Suprapubic skin (tissue), 4 donors: Measurements from ENCODE around the gene IER2. TPM values are rescaled to one million over a fixed set of nuclear protein-coding genes. Genes with fewer than 3 reads are reported as not detected.
A peak's percentile ranks its signal among the peaks of the same experiment; 100 is the strongest.

Experiments used
- DNase-seq, 2 donors: peaks; one replicate each; pipeline ENCODE4 v3.0.0-alpha.2; 2019; ENCODE audit warnings: low spot score in 2 of 2
- H3K27ac ChIP-seq: fragments of 200-600 bp; sonication (generic); one replicate; pipeline ENCODE4 v1.5.1; 2019
- H3K27me3 ChIP-seq: fragments of 200-600 bp; sonication (generic); one replicate; pipeline ENCODE4 v1.5.1; 2019
- H3K36me3 ChIP-seq: fragments of 200-600 bp; sonication (generic); one replicate; pipeline ENCODE4 v1.5.1; 2019
- H3K4me1 ChIP-seq: fragments of 200-600 bp; sonication (generic); one replicate; pipeline ENCODE4 v1.5.1; 2019
- H3K4me3 ChIP-seq: fragments of 200-600 bp; sonication (generic); one replicate; pipeline ENCODE4 v1.5.1; 2019; ENCODE audit warnings: mild to moderate bottlenecking
- H3K9me3 ChIP-seq: fragments of 200-600 bp; sonication (generic); one replicate; pipeline ENCODE4 v1.5.1; 2019
- EP300 ChIP-seq: sonication (generic); formaldehyde crosslinking; IDR thresholded peaks from one replicate; pipeline ENCODE4 v1.6.1; 2017; ENCODE audit warnings: antibody characterized with exemption
- POLR2A ChIP-seq, 2 donors: fragments of 450-650 bp; IDR thresholded peaks; one replicate each; pipeline ENCODE4 v1.6.1; 2017; ENCODE audit warnings: antibody characterized with exemption in 2 of 2, mild to moderate bottlenecking in 2 of 2, moderate library complexity in 2 of 2
- POLR2AphosphoS5 ChIP-seq, 3 donors: sonication (generic); formaldehyde crosslinking; IDR thresholded peaks; one replicate each; pipeline ENCODE4 v1.6.1; 2017; ENCODE audit warnings: antibody characterized with exemption in 3 of 3
- WGBS: methylation state at CpG from one replicate; pipeline ENCODE4 v1.1.5; 2018; 5-methylcytosine and 5-hydroxymethylcytosine counted together
- total RNA-seq, 4 donors: library from RNA; depleted of rRNA; stranded (reverse); fragments of >200 nt; gene quantifications; one replicate each; pipeline ENCODE4 v1.1.0, GENCODE V29; 2016
- TF ChIP-seq, protein P1 (sequence below), 2 donors: fragments of 200-600 bp in 1 of 2; fragments of 450-650 bp in 1 of 2; sonication (generic) in 1 of 2; IDR thresholded peaks; one replicate each; pipeline ENCODE4 v1.5.1; 2016 to 2019; ENCODE audit warnings: antibody characterized with exemption in 2 of 2, mild to moderate bottlenecking in 1 of 2, moderate library complexity in 1 of 2

The IER2 gene
- total RNA-seq, 4 donors from 2014 or later, result 154 to 377 (median 214) TPM

DNA sequence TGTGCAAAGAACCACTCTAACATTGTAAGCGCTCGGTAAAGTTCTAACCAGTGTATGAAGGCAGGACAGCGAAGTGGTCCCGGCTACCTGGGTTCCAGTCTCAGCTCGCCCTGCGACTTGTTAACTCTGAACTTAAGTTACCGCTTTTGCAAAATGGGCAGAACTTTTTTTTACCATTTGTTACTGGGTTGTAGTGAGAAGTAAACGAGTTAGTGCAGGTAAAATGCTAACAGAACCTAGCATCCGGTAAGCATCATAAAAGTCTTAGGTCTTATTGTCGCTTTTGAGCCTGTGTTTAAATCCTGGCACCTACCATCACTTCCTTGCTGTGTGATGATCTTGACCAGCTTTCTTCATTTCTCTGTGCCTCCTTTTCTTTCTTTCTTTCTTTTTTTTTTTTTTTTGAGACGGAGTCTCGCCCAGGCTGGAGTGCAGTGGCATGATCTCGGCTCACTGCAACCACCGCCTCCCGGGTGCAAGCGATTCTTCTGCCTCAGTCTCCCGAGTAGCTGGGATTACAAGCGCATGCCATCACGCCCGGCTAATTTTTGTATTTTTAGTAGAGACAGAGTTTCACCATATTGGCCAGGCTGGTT, 32.9 kb upstream of the IER2 start:
- H3K9me3 ChIP-seq, result no peaks in the 10 kb centered on the region
- no peaks in the 10 kb centered on the region for H3K27me3 ChIP-seq
- peaks cover 53% of the 10 kb centered on the region for H3K4me1 ChIP-seq
- DNase-seq, result no peak
- no peak for TF ChIP-seq POLR2AphosphoS5 (IDR thresholded peaks at IDR 0.05)
- TF ChIP-seq POLR2A (IDR thresholded peaks at IDR 0.05), result no peak
- peak overlapping the region; percentile 79 for H3K27ac ChIP-seq
- H3K4me3 ChIP-seq, result peak overlapping the region; percentile 83
- peaks cover 13% of the 10 kb centered on the region for H3K36me3 ChIP-seq
- WGBS, result 4% methylated on average over 20 of the region's 20 CpGs

DNA sequence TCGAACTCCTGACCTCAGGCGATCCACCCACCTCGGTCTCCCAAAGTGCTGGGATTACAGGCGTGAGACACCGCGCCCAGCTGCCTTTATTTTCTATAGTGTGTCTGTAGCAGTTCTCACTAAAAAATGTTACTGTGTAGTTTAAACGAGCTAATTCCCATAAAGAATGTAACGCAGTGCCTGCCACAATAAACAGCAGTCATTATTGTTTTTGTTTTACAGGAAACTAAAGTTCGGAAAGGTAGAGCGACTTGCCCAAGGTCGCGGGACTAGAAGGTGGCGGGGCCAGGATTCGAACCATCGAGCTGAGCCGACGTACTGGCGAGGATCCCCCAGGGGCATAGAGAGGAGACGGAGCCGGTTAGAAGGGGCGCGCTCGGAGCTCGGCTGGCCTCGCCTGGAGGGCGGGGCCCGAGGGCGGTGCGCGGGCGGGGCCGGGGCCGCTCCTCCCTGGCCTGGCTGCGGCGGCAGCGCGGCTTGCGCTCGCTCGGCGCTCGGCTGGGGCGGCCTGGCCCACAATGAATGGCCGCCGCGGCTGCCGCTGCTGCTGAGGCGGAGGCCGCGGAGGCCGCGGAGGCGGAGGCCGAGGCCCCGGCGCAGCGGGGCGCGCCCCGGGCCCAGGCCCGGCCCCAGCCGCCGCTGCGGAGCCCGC, 32.3 kb upstream of the IER2 start, which contains the start of gene NACC1:
TSS of gene NACC1 (plus strand) at position 493 of the 652 bp plus-strand sequence. CDS start 16,944 bp downstream, outside the sequence.
- TF ChIP-seq POLR2AphosphoS5 (IDR thresholded peaks at IDR 0.05) (no peak), POLR2A (IDR thresholded peaks at IDR 0.05) (no peak), EP300 (no peak)
- TF ChIP-seq, protein P1, sequence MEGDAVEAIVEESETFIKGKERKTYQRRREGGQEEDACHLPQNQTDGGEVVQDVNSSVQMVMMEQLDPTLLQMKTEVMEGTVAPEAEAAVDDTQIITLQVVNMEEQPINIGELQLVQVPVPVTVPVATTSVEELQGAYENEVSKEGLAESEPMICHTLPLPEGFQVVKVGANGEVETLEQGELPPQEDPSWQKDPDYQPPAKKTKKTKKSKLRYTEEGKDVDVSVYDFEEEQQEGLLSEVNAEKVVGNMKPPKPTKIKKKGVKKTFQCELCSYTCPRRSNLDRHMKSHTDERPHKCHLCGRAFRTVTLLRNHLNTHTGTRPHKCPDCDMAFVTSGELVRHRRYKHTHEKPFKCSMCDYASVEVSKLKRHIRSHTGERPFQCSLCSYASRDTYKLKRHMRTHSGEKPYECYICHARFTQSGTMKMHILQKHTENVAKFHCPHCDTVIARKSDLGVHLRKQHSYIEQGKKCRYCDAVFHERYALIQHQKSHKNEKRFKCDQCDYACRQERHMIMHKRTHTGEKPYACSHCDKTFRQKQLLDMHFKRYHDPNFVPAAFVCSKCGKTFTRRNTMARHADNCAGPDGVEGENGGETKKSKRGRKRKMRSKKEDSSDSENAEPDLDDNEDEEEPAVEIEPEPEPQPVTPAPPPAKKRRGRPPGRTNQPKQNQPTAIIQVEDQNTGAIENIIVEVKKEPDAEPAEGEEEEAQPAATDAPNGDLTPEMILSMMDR (IDR thresholded peaks at IDR 0.05), result no peak
- H3K27ac ChIP-seq, result peak within 1 kb of the TSS; percentile 79
- H3K4me1 ChIP-seq, result peaks cover 53% of the 10 kb centered on the region
- H3K36me3 ChIP-seq, result peaks cover 9% of the 10 kb centered on the region
- 5% methylated on average over 28 of the region's 65 CpGs for WGBS
- DNase-seq, result peak; percentile 90 to 92
- peak within 1 kb of the TSS; percentile 83 for H3K4me3 ChIP-seq
- no peaks in the 10 kb centered on the region for H3K9me3 ChIP-seq
- H3K27me3 ChIP-seq, result no peaks in the 10 kb centered on the region

DNA sequence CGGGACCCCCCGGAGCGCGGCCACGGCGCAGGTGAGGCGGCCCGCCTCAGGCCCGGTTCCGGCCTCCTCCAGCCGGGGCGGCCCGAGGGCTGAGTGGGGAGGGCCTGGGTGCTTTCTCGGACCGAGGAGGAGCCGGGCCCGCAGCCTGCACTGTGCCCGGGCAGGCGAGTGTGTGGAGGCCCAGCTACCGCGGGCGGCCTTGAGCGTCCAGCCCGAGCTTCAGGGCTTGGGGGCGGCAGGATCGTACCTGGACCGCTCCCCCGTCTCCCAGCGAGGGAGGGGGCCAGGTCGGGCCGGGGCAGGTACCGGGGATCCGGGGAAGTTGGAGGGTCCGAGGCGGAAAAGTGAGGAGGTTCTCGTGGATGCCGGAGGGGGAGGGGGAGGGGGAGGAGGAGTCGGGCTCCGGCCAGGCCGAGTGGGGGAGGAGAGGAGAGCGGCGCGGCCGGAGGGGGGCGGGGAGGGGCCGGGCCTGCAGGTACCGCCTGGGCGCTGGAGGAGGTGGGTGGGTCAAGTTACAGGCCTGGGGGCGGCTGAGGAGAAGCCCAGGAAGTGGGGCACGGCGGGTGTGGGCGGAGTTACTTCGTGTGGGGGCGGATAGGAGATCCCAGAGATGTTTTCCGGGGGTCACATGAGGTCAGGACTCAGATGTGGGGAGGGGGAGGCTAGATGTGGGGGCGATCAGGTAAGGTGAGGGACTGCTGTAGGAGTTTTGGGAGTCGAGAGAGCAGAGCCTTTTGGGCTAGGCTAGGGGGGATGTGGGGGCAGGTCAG, 31.6 kb upstream of the IER2 start:
- H3K4me3 ChIP-seq, result peak overlapping the region; percentile 83
- peaks cover 53% of the 10 kb centered on the region for H3K4me1 ChIP-seq
- peak in 1 of 2 donors; percentile 79 for DNase-seq
- H3K27me3 ChIP-seq, result no peaks in the 10 kb centered on the region
- no peaks in the 10 kb centered on the region for H3K9me3 ChIP-seq
- WGBS, result 3% methylated on average over 20 of the region's 57 CpGs
- TF ChIP-seq POLR2AphosphoS5 (IDR thresholded peaks at IDR 0.05) (no peak), EP300 (no peak)
- TF ChIP-seq, protein P1 (IDR thresholded peaks at IDR 0.05), result no peak
- H3K36me3 ChIP-seq, result peaks cover 2% of the 10 kb centered on the region
- H3K27ac ChIP-seq, result peak overlapping the region; percentile 75

DNA sequence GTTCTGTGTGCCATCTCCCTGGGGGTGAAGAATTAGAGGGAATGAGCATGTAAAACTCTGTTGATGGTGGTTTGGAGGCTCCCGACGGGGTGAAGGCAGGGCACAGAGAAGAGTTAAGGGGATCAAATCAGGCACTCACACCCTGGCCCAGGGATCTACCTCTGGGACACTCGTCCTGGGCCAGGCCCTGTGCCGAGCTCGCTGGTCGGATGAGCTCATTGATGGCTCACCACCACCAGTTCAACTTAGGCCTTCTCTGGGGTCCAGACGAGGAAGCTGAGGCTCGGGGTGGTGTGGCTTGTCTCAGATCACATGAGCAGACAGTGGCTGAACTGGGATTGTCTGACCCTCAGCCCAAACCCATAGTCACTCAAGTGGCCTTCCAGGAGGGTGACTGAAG, 30.6 kb upstream of the IER2 start:
- TF ChIP-seq EP300 (no peak), POLR2A (IDR thresholded peaks at IDR 0.05) (no peak), POLR2AphosphoS5 (IDR thresholded peaks at IDR 0.05) (no peak)
- TF ChIP-seq, protein P1 (IDR thresholded peaks at IDR 0.05), result no peak
- H3K27ac ChIP-seq, result no peak overlapping the region
- peak overlapping the region; percentile 83 for H3K4me3 ChIP-seq
- 69% methylated on average over 8 of the region's 8 CpGs for WGBS
- H3K9me3 ChIP-seq, result no peaks in the 10 kb centered on the region
- H3K4me1 ChIP-seq, result peaks cover 53% of the 10 kb centered on the region
- no peaks in the 10 kb centered on the region for H3K36me3 ChIP-seq
- DNase-seq, result no peak
- no peaks in the 10 kb centered on the region for H3K27me3 ChIP-seq

DNA sequence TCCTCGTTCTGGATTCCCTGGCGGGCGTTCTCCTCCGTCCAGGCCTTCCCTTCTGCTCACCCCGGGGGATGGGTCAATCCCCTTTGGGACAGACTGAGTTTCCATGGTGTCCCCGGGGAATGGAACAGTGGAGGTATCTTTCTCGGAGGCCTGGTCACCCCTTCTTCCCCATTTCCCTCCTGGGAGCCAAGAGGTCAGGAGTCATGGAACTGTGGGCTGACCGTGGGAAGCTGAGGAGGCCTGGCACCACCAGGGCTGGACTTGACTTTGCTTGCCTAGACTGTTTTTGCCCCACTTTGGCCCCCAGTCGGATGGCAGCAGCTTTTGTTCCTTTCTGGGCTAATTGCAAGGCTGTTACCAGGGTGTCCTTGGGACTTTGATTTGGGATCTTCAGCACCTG, 30.2 kb upstream of the IER2 start:
- 72% methylated on average over 9 of the region's 9 CpGs for WGBS
- Histone ChIP-seq H3K27me3 (no peaks in the 10 kb centered on the region), H3K9me3 (no peaks in the 10 kb centered on the region), H3K27ac (no peak overlapping the region), H3K4me1 (peaks cover 53% of the 10 kb centered on the region), H3K36me3 (no peaks in the 10 kb centered on the region), H3K4me3 (no peak overlapping the region)
- TF ChIP-seq, protein P1 (IDR thresholded peaks at IDR 0.05), result no peak
- TF ChIP-seq POLR2AphosphoS5 (IDR thresholded peaks at IDR 0.05) (no peak), POLR2A (IDR thresholded peaks at IDR 0.05) (no peak)
- no peak for DNase-seq
